Activated T-cell treated with anti-CD3 and anti-CD28 coated beads, Interleukin-2, amount 50 U/mL, for 48 hours (primary cell): ENCODE results near the gene GRIA2.

Source experiments
- DNase-seq, 2 experiments: peaks; one replicate each; pipeline ENCODE4 v3.0.0-alpha.2; 2020

Gene GRIA2

GRCh38 chr4:157405070-157405469 is 184.5 kb downstream of the GRIA2 start:
- DNase-seq, result no peak
